ENCODE data around the gene CERS1. TPM values are rescaled to one million over a fixed set of nuclear protein-coding genes. Genes with fewer than 3 reads are reported as not detected.

The CERS1 gene
- total and polyA plus RNA-seq, 4 donors = 0.28 TPM; not detected in 3

- DNase-seq (ENCODE audit: low spot score) = no peak
- H3K9ac ChIP-seq (ENCODE audit: low read depth in 1 of 2, low read length in 2 of 2) = no peak overlapping the region
- 93% methylated on average over 25 of the region's 25 CpGs for WGBS
- H3K36me3 ChIP-seq (ENCODE audit: control insufficient read depth in 4 of 4, insufficient read depth in 3 of 4, low read depth in 1 of 4, low read length in 3 of 4) = no peaks in the 10 kb centered on the region
- H3K4me1 ChIP-seq (ENCODE audit: control insufficient read depth in 4 of 4, insufficient read depth in 4 of 4, low read length in 3 of 4) = no peaks in the 10 kb centered on the region
- no peaks in the 10 kb centered on the region for H3K27me3 ChIP-seq (ENCODE audit: control insufficient read depth in 4 of 4, insufficient read depth in 4 of 4, low read length in 3 of 4)
- no peak overlapping the region for H3K27ac ChIP-seq (ENCODE audit: low read depth in 1 of 2, low read length in 2 of 2)
- TF ChIP-seq RAD21 (IDR thresholded peaks at IDR 0.05) = no peak
- no peak for TF ChIP-seq NR2F2 (IDR thresholded peaks at IDR 0.05)
- TF ChIP-seq FOXA2 (IDR thresholded peaks at IDR 0.05) = no peak
- TF ChIP-seq ZBTB33 (IDR thresholded peaks at IDR 0.05) = no peak
- no peak for TF ChIP-seq EGR1 (IDR thresholded peaks at IDR 0.05; ENCODE audit: low read depth in 2 of 2)
- TF ChIP-seq YY1 (IDR thresholded peaks at IDR 0.05) = no peak
- no peak for TF ChIP-seq HNF4A (conservative IDR thresholded peaks at IDR 0.05)
- TF ChIP-seq HNF4G (IDR thresholded peaks at IDR 0.05) = no peak
- no peak for TF ChIP-seq SP1 (IDR thresholded peaks at IDR 0.05)
- no peak for TF ChIP-seq JUND (IDR thresholded peaks at IDR 0.05)
- no peak overlapping the region for H3K4me3 ChIP-seq (ENCODE audit: low read depth in 1 of 3, low read length in 3 of 3)
- peaks cover 0 to 3% (median under 1%) of the 10 kb centered on the region in 4 donors for H3K9me3 ChIP-seq (ENCODE audit: control insufficient read depth in 4 of 4, low read length in 3 of 4)
Measured at GRCh38 chr19:18878058-18878797, 17.7 kb downstream of the CERS1 start.

- Histone ChIP-seq H3K9ac (ENCODE audit: low read depth in 1 of 2, low read length in 2 of 2) (no peak overlapping the region), H3K27me3 (ENCODE audit: control insufficient read depth in 4 of 4, insufficient read depth in 4 of 4, low read length in 3 of 4) (no peaks in the 10 kb centered on the region), H3K27ac (ENCODE audit: low read depth in 1 of 2, low read length in 2 of 2) (no peak overlapping the region), H3K4me3 (ENCODE audit: low read depth in 1 of 3, low read length in 3 of 3) (no peak overlapping the region), H3K36me3 (ENCODE audit: control insufficient read depth in 4 of 4, insufficient read depth in 3 of 4, low read depth in 1 of 4, low read length in 3 of 4) (no peaks in the 10 kb centered on the region), H3K9me3 (ENCODE audit: control insufficient read depth in 4 of 4, low read length in 3 of 4) (peaks cover 0 to 3% (median under 1%) of the 10 kb centered on the region in 4 donors), H3K4me1 (ENCODE audit: control insufficient read depth in 4 of 4, insufficient read depth in 4 of 4, low read length in 3 of 4) (no peaks in the 10 kb centered on the region)
- TF ChIP-seq, protein P1, sequence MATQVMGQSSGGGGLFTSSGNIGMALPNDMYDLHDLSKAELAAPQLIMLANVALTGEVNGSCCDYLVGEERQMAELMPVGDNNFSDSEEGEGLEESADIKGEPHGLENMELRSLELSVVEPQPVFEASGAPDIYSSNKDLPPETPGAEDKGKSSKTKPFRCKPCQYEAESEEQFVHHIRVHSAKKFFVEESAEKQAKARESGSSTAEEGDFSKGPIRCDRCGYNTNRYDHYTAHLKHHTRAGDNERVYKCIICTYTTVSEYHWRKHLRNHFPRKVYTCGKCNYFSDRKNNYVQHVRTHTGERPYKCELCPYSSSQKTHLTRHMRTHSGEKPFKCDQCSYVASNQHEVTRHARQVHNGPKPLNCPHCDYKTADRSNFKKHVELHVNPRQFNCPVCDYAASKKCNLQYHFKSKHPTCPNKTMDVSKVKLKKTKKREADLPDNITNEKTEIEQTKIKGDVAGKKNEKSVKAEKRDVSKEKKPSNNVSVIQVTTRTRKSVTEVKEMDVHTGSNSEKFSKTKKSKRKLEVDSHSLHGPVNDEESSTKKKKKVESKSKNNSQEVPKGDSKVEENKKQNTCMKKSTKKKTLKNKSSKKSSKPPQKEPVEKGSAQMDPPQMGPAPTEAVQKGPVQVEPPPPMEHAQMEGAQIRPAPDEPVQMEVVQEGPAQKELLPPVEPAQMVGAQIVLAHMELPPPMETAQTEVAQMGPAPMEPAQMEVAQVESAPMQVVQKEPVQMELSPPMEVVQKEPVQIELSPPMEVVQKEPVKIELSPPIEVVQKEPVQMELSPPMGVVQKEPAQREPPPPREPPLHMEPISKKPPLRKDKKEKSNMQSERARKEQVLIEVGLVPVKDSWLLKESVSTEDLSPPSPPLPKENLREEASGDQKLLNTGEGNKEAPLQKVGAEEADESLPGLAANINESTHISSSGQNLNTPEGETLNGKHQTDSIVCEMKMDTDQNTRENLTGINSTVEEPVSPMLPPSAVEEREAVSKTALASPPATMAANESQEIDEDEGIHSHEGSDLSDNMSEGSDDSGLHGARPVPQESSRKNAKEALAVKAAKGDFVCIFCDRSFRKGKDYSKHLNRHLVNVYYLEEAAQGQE (IDR thresholded peaks at IDR 0.05) = no peak
- TF ChIP-seq HNF4A (conservative IDR thresholded peaks at IDR 0.05) = no peak
- TF ChIP-seq FOXA1 (IDR thresholded peaks at IDR 0.05) = no peak
- TF ChIP-seq FOXA2 (IDR thresholded peaks at IDR 0.05) = no peak
- TF ChIP-seq SP1 (IDR thresholded peaks at IDR 0.05) = no peak
- TF ChIP-seq, protein P2, sequence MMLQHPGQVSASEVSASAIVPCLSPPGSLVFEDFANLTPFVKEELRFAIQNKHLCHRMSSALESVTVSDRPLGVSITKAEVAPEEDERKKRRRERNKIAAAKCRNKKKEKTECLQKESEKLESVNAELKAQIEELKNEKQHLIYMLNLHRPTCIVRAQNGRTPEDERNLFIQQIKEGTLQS (IDR thresholded peaks at IDR 0.05) = no peak
- TF ChIP-seq ZBTB33 (IDR thresholded peaks at IDR 0.05) = no peak
- no peak for TF ChIP-seq JUND (IDR thresholded peaks at IDR 0.05)
- TF ChIP-seq NR2F2 (IDR thresholded peaks at IDR 0.05) = no peak
- no peak for TF ChIP-seq TAF1 (conservative IDR thresholded peaks at IDR 0.05)
- TF ChIP-seq YY1 (IDR thresholded peaks at IDR 0.05) = no peak
- no peak for TF ChIP-seq RAD21 (IDR thresholded peaks at IDR 0.05)
- no peak for TF ChIP-seq CTCF (IDR thresholded peaks at IDR 0.05; ENCODE audit: low read depth, low read length, missing input control)
- no peak for DNase-seq (ENCODE audit: low spot score)
- 97% methylated on average over 7 of the region's 7 CpGs for WGBS
Measured at GRCh38 chr19:18876865-18877264, 19.1 kb downstream of the CERS1 start.
